NT2/D1 (cell line): ENCODE data around the gene RPS18.
A peak's percentile ranks its signal among the peaks of the same experiment; 100 is the strongest.
"Not testable (repeated sequence)": the region's sequence is repeated elsewhere in the genome, so short reads cannot be mapped to it uniquely, and the experiment has no call there.

Experiments used
- DNase-seq: peaks from one replicate; pipeline ENCODE4 v3.0.0-alpha.2; 2011; ENCODE audit warnings: low read depth, low spot score
- H3K27me3 ChIP-seq: 2 replicates; pipeline ENCODE4 v1.6.0; 2011; ENCODE audit warnings: mild to moderate bottlenecking; ENCODE audit not compliant: insufficient read length, insufficient read depth
- H3K36me3 ChIP-seq: 2 replicates; pipeline ENCODE4 v1.6.1; 2011; ENCODE audit warnings: mild to moderate bottlenecking, low read length, mixed read lengths; ENCODE audit not compliant: insufficient read depth, insufficient read length
- H3K4me1 ChIP-seq: 2 replicates; pipeline ENCODE4 v1.5.1; 2011; ENCODE audit not compliant: insufficient read depth, insufficient read length
- H3K4me3 ChIP-seq: 2 replicates; pipeline ENCODE4 v1.5.1; 2011; ENCODE audit warnings: low read depth; ENCODE audit not compliant: insufficient read length
- H3K9ac ChIP-seq: 2 replicates; pipeline ENCODE4 v1.6.0; 2011; ENCODE audit warnings: low read depth; ENCODE audit not compliant: insufficient read length
- H3K9me3 ChIP-seq: 2 replicates; pipeline ENCODE4 v1.5.1; 2011; ENCODE audit warnings: mild to moderate bottlenecking, low read length; ENCODE audit not compliant: insufficient read depth
- SUZ12 ChIP-seq: IDR thresholded peaks from 2 replicates; pipeline ENCODE4 v1.6.1; 2011; ENCODE audit not compliant: insufficient read length, insufficient read depth; ENCODE audit errors: extremely low read depth
- YY1 ChIP-seq: IDR thresholded peaks from 2 replicates; pipeline ENCODE4 v1.6.1; 2011; ENCODE audit not compliant: insufficient read length, insufficient read depth
- ZNF274 ChIP-seq: IDR thresholded peaks from 2 replicates; pipeline ENCODE4 v1.6.1; 2011; ENCODE audit warnings: mild to moderate bottlenecking, low read depth, low read length

RPS18 gene

GRCh38 chr6:33278392-33278741, 6.5 kb downstream of the RPS18 start:
- H3K4me3 ChIP-seq: no peak overlapping the region

GRCh38 chr6:33278810-33279209, 6.9 kb downstream of the RPS18 start:
- TF ChIP-seq ZNF274 (no peak), SUZ12 (no peak), YY1 (no peak)

More at GRCh38 chr6:33278392-33278741, 6.5 kb downstream of the RPS18 start:
- H3K36me3 ChIP-seq: peaks cover 86% of the 10 kb centered on the region
- no peaks in the 10 kb centered on the region for H3K27me3 ChIP-seq
- peaks cover 7% of the 10 kb centered on the region; the same call in 1 of the 2 replicates for H3K9me3 ChIP-seq
- no peak for DNase-seq
- H3K9ac ChIP-seq: peak overlapping the region; percentile 81
- peaks cover 7% of the 10 kb centered on the region for H3K4me1 ChIP-seq
- no peak for TF ChIP-seq ZNF274
- no peak for TF ChIP-seq YY1
- TF ChIP-seq SUZ12: no peak

GRCh38 chr6:33279257-33279695, 7.4 kb downstream of the RPS18 start:
- Histone ChIP-seq H3K4me3 (no peak overlapping the region), H3K4me1 (peaks cover 7% of the 10 kb centered on the region), H3K9me3 (peaks cover 7% of the 10 kb centered on the region; the same call in 1 of the 2 replicates), H3K36me3 (peaks cover 87% of the 10 kb centered on the region), H3K27me3 (no peaks in the 10 kb centered on the region), H3K9ac (no peak overlapping the region)
- DNase-seq: no peak
- TF ChIP-seq SUZ12 (no peak), YY1 (no peak), ZNF274 (no peak)

More at GRCh38 chr6:33278810-33279209, 6.9 kb downstream of the RPS18 start:
- H3K27me3 ChIP-seq: no peaks in the 10 kb centered on the region
- peaks cover 7% of the 10 kb centered on the region; the same call in 1 of the 2 replicates for H3K9me3 ChIP-seq
- H3K9ac ChIP-seq: no peak overlapping the region
- no peak for DNase-seq
- H3K4me3 ChIP-seq: no peak overlapping the region
- H3K4me1 ChIP-seq: peaks cover 7% of the 10 kb centered on the region
- peaks cover 87% of the 10 kb centered on the region for H3K36me3 ChIP-seq

GRCh38 chr6:33279971-33280511, 8.2 kb downstream of the RPS18 start:
- Histone ChIP-seq H3K9ac (no peak overlapping the region), H3K27me3 (no peaks in the 10 kb centered on the region), H3K9me3 (peaks cover 7% of the 10 kb centered on the region; the same call in 1 of the 2 replicates), H3K36me3 (peaks cover 87% of the 10 kb centered on the region), H3K4me3 (no peak overlapping the region), H3K4me1 (peaks cover 7% of the 10 kb centered on the region)
- no peak for DNase-seq
- TF ChIP-seq SUZ12 (no peak), ZNF274 (no peak), YY1 (no peak)

GRCh38 chr6:33280539-33280938, 8.7 kb downstream of the RPS18 start:
- peaks cover 7% of the 10 kb centered on the region; the same call in 1 of the 2 replicates for H3K9me3 ChIP-seq
- H3K36me3 ChIP-seq: peaks cover 85% of the 10 kb centered on the region
- no peak for TF ChIP-seq YY1
- no peak for TF ChIP-seq SUZ12
- TF ChIP-seq ZNF274: no peak
- no peak overlapping the region for H3K4me3 ChIP-seq
- DNase-seq: no peak
- H3K4me1 ChIP-seq: peaks cover 7% of the 10 kb centered on the region
- no peak overlapping the region for H3K9ac ChIP-seq
- H3K27me3 ChIP-seq: no peaks in the 10 kb centered on the region

- H3K27me3 ChIP-seq, H3K4me3 ChIP-seq, DNase-seq, H3K9me3 ChIP-seq, H3K4me1 ChIP-seq, H3K9ac ChIP-seq: not testable (repeated sequence)
- peaks cover 75% of the 10 kb centered on the region for H3K36me3 ChIP-seq
These were observed 13.3 kb downstream of the RPS18 start for GRCh38 chr6:33285214-33285613.

GRCh38 chr6:33286946-33287914, 15.4 kb downstream of the RPS18 start:
- TF ChIP-seq YY1 (no peak), SUZ12 (no peak), ZNF274 (no peak)
- DNase-seq: no peak
- H3K9ac ChIP-seq: peak overlapping the region; percentile 90
- H3K4me1 ChIP-seq: peaks cover 2% of the 10 kb centered on the region
- H3K36me3 ChIP-seq: peaks cover 76% of the 10 kb centered on the region
- no peaks in the 10 kb centered on the region for H3K9me3 ChIP-seq
- no peak overlapping the region for H3K4me3 ChIP-seq
- H3K27me3 ChIP-seq: no peaks in the 10 kb centered on the region
